ENCODE results near the gene FNBP1L. TPM values are rescaled to one million over a fixed set of nuclear protein-coding genes. Genes with fewer than 3 reads are reported as not detected.

FNBP1L gene
- total RNA-seq, 1 experiment from 2014 or later: 119 TPM

DNA sequence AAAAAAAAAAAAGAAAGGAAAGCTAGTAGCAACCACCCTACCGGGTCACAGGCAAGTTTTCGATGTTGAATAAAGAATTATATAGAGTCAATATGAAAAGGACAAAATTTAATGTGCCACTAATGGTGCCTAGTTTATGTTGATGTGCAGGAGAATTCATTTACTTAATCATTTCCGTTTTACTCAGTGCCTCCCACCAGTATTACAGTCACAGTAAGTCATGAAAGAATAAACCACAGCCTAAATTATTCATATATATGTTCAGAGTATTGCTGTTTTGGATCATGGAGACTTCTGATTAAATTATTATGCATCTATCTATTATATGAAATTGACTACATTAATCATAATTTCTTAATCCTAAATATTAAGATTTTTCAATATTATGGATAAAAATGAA, 35.3 kb downstream of the FNBP1L start:
- H3K18ac ChIP-seq (ENCODE audit: insufficient read length, low read depth, low read length): no peak overlapping the region
- H3K36me3 Mint-ChIP-seq (ENCODE audit: insufficient read depth in 1 of 3, low read depth in 3 of 3): peaks cover 19 to 26% (median 24%) of the 10 kb centered on the region in 3 experiments
- no peak overlapping the region for H2AK5ac ChIP-seq (ENCODE audit: insufficient read length, low read length)
- no peak overlapping the region for H3K4ac ChIP-seq (ENCODE audit: low read depth, low read length)
- no peaks in the 10 kb centered on the region for H3K27me3 ChIP-seq (ENCODE audit: insufficient read depth, low read length)
- H3K56ac ChIP-seq (ENCODE audit: insufficient read length, low read depth, low read length): no peak overlapping the region
- TF ChIP-seq, protein P1, sequence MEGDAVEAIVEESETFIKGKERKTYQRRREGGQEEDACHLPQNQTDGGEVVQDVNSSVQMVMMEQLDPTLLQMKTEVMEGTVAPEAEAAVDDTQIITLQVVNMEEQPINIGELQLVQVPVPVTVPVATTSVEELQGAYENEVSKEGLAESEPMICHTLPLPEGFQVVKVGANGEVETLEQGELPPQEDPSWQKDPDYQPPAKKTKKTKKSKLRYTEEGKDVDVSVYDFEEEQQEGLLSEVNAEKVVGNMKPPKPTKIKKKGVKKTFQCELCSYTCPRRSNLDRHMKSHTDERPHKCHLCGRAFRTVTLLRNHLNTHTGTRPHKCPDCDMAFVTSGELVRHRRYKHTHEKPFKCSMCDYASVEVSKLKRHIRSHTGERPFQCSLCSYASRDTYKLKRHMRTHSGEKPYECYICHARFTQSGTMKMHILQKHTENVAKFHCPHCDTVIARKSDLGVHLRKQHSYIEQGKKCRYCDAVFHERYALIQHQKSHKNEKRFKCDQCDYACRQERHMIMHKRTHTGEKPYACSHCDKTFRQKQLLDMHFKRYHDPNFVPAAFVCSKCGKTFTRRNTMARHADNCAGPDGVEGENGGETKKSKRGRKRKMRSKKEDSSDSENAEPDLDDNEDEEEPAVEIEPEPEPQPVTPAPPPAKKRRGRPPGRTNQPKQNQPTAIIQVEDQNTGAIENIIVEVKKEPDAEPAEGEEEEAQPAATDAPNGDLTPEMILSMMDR (conservative IDR thresholded peaks at IDR 0.05): no peak
- no peak for DNase-seq
- no peaks in the 10 kb centered on the region for H3K9me3 ChIP-seq (ENCODE audit: control insufficient read depth, low read depth, low read length)
- H3K9ac ChIP-seq (ENCODE audit: extremely low read depth, insufficient read length, low read length): no peak overlapping the region
- no peak overlapping the region for H2BK15ac ChIP-seq (ENCODE audit: low read depth, low read length)
- H3K4me2 ChIP-seq (ENCODE audit: insufficient read depth, insufficient read length, low read length): no peak overlapping the region
- H3K27me3 Mint-ChIP-seq (ENCODE audit: low read depth): no peaks in the 10 kb centered on the region
- no peak overlapping the region for H2BK5ac ChIP-seq (ENCODE audit: insufficient read length, low read length)
- peaks cover 23 to 30% of the 10 kb centered on the region in 2 experiments for H3K4me1 Mint-ChIP-seq
- no peak overlapping the region for H3T11ph ChIP-seq (ENCODE audit: low read length)
- no peaks in the 10 kb centered on the region for H3K4me1 ChIP-seq (ENCODE audit: insufficient read depth, low read length)
- H4K5ac ChIP-seq (ENCODE audit: insufficient read length, low read depth, low read length): no peak overlapping the region
- no CpG with 5 or more reads among the region's 3 CpGs for whole genome bisulfite sequencing (ENCODE audit: extremely low coverage, insufficient read length, low lambda C conversion rate)
- no peak overlapping the region for H2BK20ac ChIP-seq (ENCODE audit: low read depth, low read length, poor library complexity, severe bottlenecking)
- H3K27ac Mint-ChIP-seq: peak overlapping the region in 1 of 3 experiments; percentile 25; a peak in 1 of 7 replicates
- no peak overlapping the region for H3K4me3 Mint-ChIP-seq
- H3K27ac ChIP-seq (ENCODE audit: insufficient read length, low read depth, low read length): no peak overlapping the region
- H2BK120ac ChIP-seq (ENCODE audit: low read depth, low read length, poor library complexity, severe bottlenecking): no peak overlapping the region
- H3K79me1 ChIP-seq (ENCODE audit: insufficient read depth, low read depth, low read length, poor library complexity, severe bottlenecking): peaks cover 4% of the 10 kb centered on the region
- no peaks in the 10 kb centered on the region for H4K20me1 ChIP-seq (ENCODE audit: control insufficient read depth, insufficient read depth, insufficient read length)
- no peak overlapping the region for H3K14ac ChIP-seq (ENCODE audit: insufficient read depth, low read length)
- no peak overlapping the region for H2AFZ ChIP-seq (ENCODE audit: low read length)
- no peaks in the 10 kb centered on the region for H3K23me2 ChIP-seq (ENCODE audit: insufficient read length, low read depth, low read length, poor library complexity, severe bottlenecking)
- H2BK12ac ChIP-seq (ENCODE audit: insufficient read length, low read depth, low read length): no peak overlapping the region
- no peak overlapping the region for H3K23ac ChIP-seq (ENCODE audit: insufficient read length, low read depth, low read length)
- H3K9me3 Mint-ChIP-seq: peaks cover 17 to 20% of the 10 kb centered on the region in 2 experiments
- H4K8ac ChIP-seq (replicated peaks; ENCODE audit: insufficient read length, low read depth, low read length): no peak overlapping the region
- H3K79me2 ChIP-seq (ENCODE audit: insufficient read depth, low read length): peaks cover 44% of the 10 kb centered on the region; the same call in 1 of the 2 replicates
- H4K91ac ChIP-seq (ENCODE audit: insufficient read length, low read depth, low read length): no peak overlapping the region
